ENCODE measurements around the gene VARS1.

VARS1 gene

DNA sequence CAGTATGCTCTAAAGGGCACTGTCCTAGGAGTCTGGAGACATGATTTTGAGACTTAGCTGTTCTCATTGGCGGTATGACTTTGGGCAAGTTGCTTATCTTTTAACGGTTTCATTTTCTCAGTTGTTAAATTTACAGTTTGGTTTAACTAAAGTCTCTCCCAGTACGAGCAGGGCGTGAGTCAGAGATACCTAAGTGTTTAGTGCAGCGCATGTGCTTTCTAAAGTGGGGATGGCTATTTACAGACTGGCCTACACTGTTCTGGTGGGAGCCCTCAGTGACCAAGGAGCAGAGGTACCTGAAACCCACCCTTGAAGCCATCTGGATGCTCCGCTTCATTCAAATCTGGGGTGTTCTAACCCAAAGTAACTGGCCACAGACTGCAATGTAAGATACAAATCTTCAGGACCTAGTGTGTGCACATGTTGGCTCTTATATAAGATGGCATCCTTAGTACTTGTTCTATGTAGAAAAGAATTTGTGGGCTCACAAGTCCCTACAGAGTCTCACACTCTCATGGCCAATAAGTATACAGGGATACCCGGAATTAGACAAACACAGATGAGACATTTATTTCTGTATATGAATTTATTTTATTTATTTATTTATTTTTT is 45.0 kb downstream of the VARS1 start:
- FAIRE-seq (no peak), DNase-seq (ENCODE audit: insufficient read length, low spot score) (no peak)
- no peak for TF ChIP-seq POLR2AphosphoS5 (IDR thresholded peaks at IDR 0.05; ENCODE audit: low read depth, low read length)
- no peak for TF ChIP-seq POLR2A (IDR thresholded peaks at IDR 0.05; ENCODE audit: low read depth, low read length)
- TF ChIP-seq TAF1 (IDR thresholded peaks at IDR 0.05; ENCODE audit: low read depth, low read length), result no peak
- TF ChIP-seq SPI1 (IDR thresholded peaks at IDR 0.05; ENCODE audit: low read depth, low read length), result no peak
- TF ChIP-seq POU2F2 (IDR thresholded peaks at IDR 0.05; ENCODE audit: low read depth, low read length), result no peak
- no peak for TF ChIP-seq PAX5 (IDR thresholded peaks at IDR 0.05; ENCODE audit: insufficient read depth, low read length, severe bottlenecking)

DNA sequence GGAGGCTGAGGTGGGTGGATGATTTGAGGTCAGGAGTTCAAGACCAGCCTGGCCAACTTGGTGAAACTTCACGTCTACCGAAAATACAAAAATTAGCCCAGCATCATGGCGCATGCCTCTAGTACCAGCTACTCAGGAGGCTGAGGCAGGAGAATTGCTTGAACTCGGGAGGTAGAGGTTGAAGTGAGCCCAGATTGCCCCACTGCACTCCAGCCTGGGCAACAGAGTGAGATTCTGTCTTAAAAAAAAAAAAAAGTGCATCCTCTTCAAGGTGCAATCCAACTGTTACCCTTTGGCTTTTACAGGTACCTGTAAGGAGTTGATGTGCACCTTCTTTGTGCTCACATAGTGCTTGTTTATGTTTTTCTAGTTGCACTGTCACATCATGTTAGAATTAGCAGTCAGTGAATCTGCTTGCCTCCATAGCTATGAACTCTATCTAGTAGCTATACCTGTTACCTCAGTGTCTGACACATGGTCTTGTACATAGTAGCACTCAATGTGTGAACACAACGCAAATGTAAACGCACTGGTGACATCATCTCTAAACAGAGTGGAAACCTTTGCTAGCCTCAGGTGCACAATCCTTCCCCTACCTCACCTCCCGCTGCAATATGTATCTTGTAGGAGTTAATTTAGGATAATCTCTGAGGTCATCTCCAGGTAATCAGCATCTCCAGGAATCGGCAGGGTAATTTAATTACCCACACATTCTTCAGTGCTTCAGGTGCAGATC is 46.1 kb downstream of the VARS1 start:
- no peak for DNase-seq (ENCODE audit: insufficient read length, low spot score)
- TF ChIP-seq POLR2A (IDR thresholded peaks at IDR 0.05; ENCODE audit: low read depth, low read length) (no peak), POU2F2 (IDR thresholded peaks at IDR 0.05; ENCODE audit: low read depth, low read length) (no peak), PAX5 (IDR thresholded peaks at IDR 0.05; ENCODE audit: insufficient read depth, low read length, severe bottlenecking) (no peak), SPI1 (IDR thresholded peaks at IDR 0.05; ENCODE audit: low read depth, low read length) (no peak), TAF1 (IDR thresholded peaks at IDR 0.05; ENCODE audit: low read depth, low read length) (no peak)
- FAIRE-seq, result no peak

All from GM12891 (cell line).